GM23338 (cell line): Measurements from ENCODE around the gene NRDE2. TPM values are rescaled to one million over a fixed set of nuclear protein-coding genes. Genes with fewer than 3 reads are reported as not detected.

Experiments used
- ATAC-seq: fragments of 200-7000 bp; cut with Tn5 transposase; 3 replicates; pipeline ENCODE4 v1.9.1; 2020
- DNase-seq: peaks from one replicate; pipeline ENCODE4 v3.0.0-alpha.2; 2015; ENCODE audit warnings: low spot score
- H2AFZ ChIP-seq: fragments of 200-600 bp; sonication (generic); 2 replicates; pipeline ENCODE4 v1.8.0; 2016; ENCODE audit warnings: antibody characterized with exemption, mild to moderate bottlenecking, moderate library complexity
- H3F3A ChIP-seq: fragments of 200-600 bp; sonication (generic); replicated peaks from 2 replicates; pipeline ENCODE4 v1.8.0; 2017; ENCODE audit warnings: antibody characterized with exemption, mixed run types, low read depth
- H3K27ac ChIP-seq: fragments of 200-600 bp; sonication (generic); 2 replicates; pipeline ENCODE4 v1.6.1; 2016; ENCODE audit warnings: low read depth
- H3K27me3 ChIP-seq: fragments of 200-600 bp; sonication (generic); 2 replicates; pipeline ENCODE4 v1.8.0; 2016; ENCODE audit warnings: mild to moderate bottlenecking, mixed run types, moderate library complexity; ENCODE audit not compliant: insufficient read depth
- H3K36me3 ChIP-seq: fragments of 200-600 bp; sonication (generic); 2 replicates; pipeline ENCODE4 v1.8.0; 2016; ENCODE audit warnings: mild to moderate bottlenecking; ENCODE audit not compliant: insufficient read depth
- H3K4me1 ChIP-seq: fragments of 200-600 bp; sonication (generic); 2 replicates; pipeline ENCODE4 v1.8.0; 2016; ENCODE audit warnings: mild to moderate bottlenecking, moderate library complexity; ENCODE audit not compliant: insufficient read depth
- H3K4me2 ChIP-seq: fragments of 200-600 bp; sonication (generic); 2 replicates; pipeline ENCODE4 v1.7.1; 2017; ENCODE audit warnings: mixed run types
- H3K4me3 ChIP-seq: fragments of 200-600 bp; sonication (generic); 2 replicates; pipeline ENCODE4 v1.6.1; 2016; ENCODE audit warnings: mixed run types
- H3K79me2 ChIP-seq: fragments of 200-600 bp; sonication (generic); replicated peaks from 2 replicates; pipeline ENCODE4 v1.8.0; 2017; ENCODE audit warnings: mild to moderate bottlenecking; ENCODE audit not compliant: insufficient read depth
- H3K9me2 ChIP-seq: fragments of 200-600 bp; sonication (generic); 2 replicates; pipeline ENCODE4 v1.8.0; 2017; ENCODE audit not compliant: insufficient read depth
- H4K20me1 ChIP-seq: fragments of 200-600 bp; sonication (generic); replicated peaks from 2 replicates; pipeline ENCODE4 v1.8.0; 2017; ENCODE audit warnings: mild to moderate bottlenecking; ENCODE audit not compliant: insufficient read depth
- H3K27ac Mint-ChIP-seq: 2 replicates; pipeline ENCODE4 v1.8.0; 2020; ENCODE audit warnings: inconsistent platforms, mild to moderate bottlenecking, moderate library complexity, mixed read lengths
- H3K27me3 Mint-ChIP-seq: 3 replicates; pipeline ENCODE4 v1.8.0; 2022; ENCODE audit warnings: low read depth, mild to moderate bottlenecking, moderate library complexity, mixed read lengths, inconsistent platforms; ENCODE audit not compliant: insufficient read depth, poor library complexity
- H3K36me3 Mint-ChIP-seq: 3 replicates; pipeline ENCODE4 v1.8.0; 2021; ENCODE audit warnings: low read depth, mild to moderate bottlenecking, inconsistent platforms, moderate library complexity, mixed read lengths
- H3K4me1 Mint-ChIP-seq: 3 replicates; pipeline ENCODE4 v1.8.0; 2020; ENCODE audit warnings: mild to moderate bottlenecking, inconsistent platforms, mixed read lengths
- H3K4me3 Mint-ChIP-seq: 3 replicates; pipeline ENCODE4 v1.8.0; 2021; ENCODE audit warnings: moderate library complexity, mild to moderate bottlenecking, inconsistent platforms, mixed read lengths
- H3K9me3 Mint-ChIP-seq: 3 replicates; pipeline ENCODE4 v1.8.0; 2020; ENCODE audit warnings: moderate library complexity, mild to moderate bottlenecking, inconsistent platforms, mixed read lengths
- CREB1 ChIP-seq: fragments of 250-450 bp; sonication (Bioruptor Pico); IDR thresholded peaks from 2 replicates; pipeline ENCODE4 v1.5.0; 2020; ENCODE audit warnings: low read depth, mild to moderate bottlenecking, moderate library complexity
- JUNB ChIP-seq: IDR thresholded peaks from one replicate; pipeline ENCODE4 v1.6.1; 2016; ENCODE audit warnings: antibody characterized with exemption; ENCODE audit not compliant: unreplicated experiment
- NANOG ChIP-seq: IDR thresholded peaks from 2 replicates; pipeline ENCODE4 v1.6.1; 2016; ENCODE audit warnings: antibody characterized with exemption, borderline replicate concordance
- POLR2AphosphoS5 ChIP-seq: IDR thresholded peaks from 2 replicates; pipeline ENCODE4 v1.6.1; 2016; ENCODE audit warnings: antibody characterized with exemption, low read depth
- REST ChIP-seq: IDR thresholded peaks from one replicate; pipeline ENCODE4 v1.6.1; 2018; ENCODE audit warnings: antibody characterized with exemption; ENCODE audit not compliant: unreplicated experiment
- STAT1 ChIP-seq: IDR thresholded peaks from one replicate; pipeline ENCODE4 v1.6.1; 2016; ENCODE audit warnings: antibody characterized with exemption; ENCODE audit not compliant: unreplicated experiment
- ZNF114 ChIP-seq: fragments of 250-450 bp; sonication (Bioruptor Pico); IDR thresholded peaks from 2 replicates; pipeline ENCODE4 v1.5.0; 2020; ENCODE audit warnings: mild to moderate bottlenecking, moderate library complexity
- polyA plus RNA-seq: library from polyadenylated mRNA; unstranded; fragments of >200 nt; fragmentation: Nextera tagmentation; extraction: Ambion mirVana; gene quantifications from 2 replicates; pipeline ENCODE4 v1.2.1, GENCODE V29; 2016
- total RNA-seq: library from RNA; depleted of rRNA; stranded (reverse); fragments of >200 nt; shearing (Covaris generic); gene quantifications from 2 replicates; pipeline ENCODE4 v1.2.3, GENCODE V29; 2014
- TF ChIP-seq, protein P1 (sequence below): fragments of 250-450 bp; sonication (Bioruptor Pico); IDR thresholded peaks from 2 replicates; pipeline ENCODE4 v1.5.0; 2020; ENCODE audit warnings: mild to moderate bottlenecking, moderate library complexity
- TF ChIP-seq, protein P2 (sequence below): IDR thresholded peaks from 2 replicates; pipeline ENCODE4 v1.6.1; 2016; ENCODE audit warnings: antibody characterized with exemption
- TF ChIP-seq, protein P3 (sequence below), 2 experiments: fragments of 200-600 bp in 1 of 2; sonication (generic) in 1 of 2; conservative IDR thresholded peaks; 2 replicates each; pipeline versions ENCODE4 v1.5.1 to v1.6.1; 2016 to 2017; ENCODE audit warnings: antibody characterized with exemption in 2 of 2, low read depth in 2 of 2, mild to moderate bottlenecking in 2 of 2, moderate library complexity in 1 of 2

NRDE2 gene
- total and polyA plus RNA-seq, 2 experiments from 2014 or later: 9.8 to 20.6 TPM

DNA sequence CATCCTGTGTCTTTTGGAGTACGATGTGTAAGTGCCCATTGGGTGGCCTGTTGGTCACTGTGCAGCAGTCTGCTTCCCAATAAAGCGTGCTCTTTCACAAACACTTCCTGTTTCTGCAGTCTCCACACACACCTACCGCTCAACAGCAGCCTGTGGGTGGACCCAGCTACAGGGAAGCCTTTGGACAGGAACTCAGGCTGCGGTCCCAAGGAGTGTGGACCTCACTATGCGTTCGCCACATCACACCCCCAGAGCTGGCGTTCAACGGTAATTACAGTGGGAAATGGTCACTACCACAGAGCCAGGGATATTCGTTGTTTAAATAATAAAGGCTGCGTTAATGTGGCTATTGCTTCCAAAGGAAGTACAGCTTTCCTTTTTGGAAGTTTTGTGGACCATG lies 59.2 kb downstream of the NRDE2 start:
- no peaks in the 10 kb centered on the region for H3K27me3 ChIP-seq
- no peaks in the 10 kb centered on the region for H3K4me1 ChIP-seq
- no peak overlapping the region for H3K27ac ChIP-seq
- no peak overlapping the region for H2AFZ ChIP-seq
- no peaks in the 10 kb centered on the region for H3K79me2 ChIP-seq
- no peak overlapping the region for H3K4me3 ChIP-seq
- no peak for TF ChIP-seq NANOG
- no peak for TF ChIP-seq STAT1
- no peak overlapping the region for H3K4me2 ChIP-seq
- no peaks in the 10 kb centered on the region for H3K9me2 ChIP-seq
- H3F3A ChIP-seq: no peaks in the 10 kb centered on the region
- peaks cover 45% of the 10 kb centered on the region for H3K36me3 ChIP-seq
- Mint-ChIP-seq H3K27me3 (peaks cover 4% of the 10 kb centered on the region), H3K4me1 (no peaks in the 10 kb centered on the region), H3K36me3 (peaks cover 70% of the 10 kb centered on the region), H3K27ac (no peak overlapping the region), H3K4me3 (no peak overlapping the region), H3K9me3 (no peaks in the 10 kb centered on the region)
- ATAC-seq: no peak
- no peak for DNase-seq
- H4K20me1 ChIP-seq: peaks cover 6% of the 10 kb centered on the region; the same call in 1 of the 2 replicates

DNA sequence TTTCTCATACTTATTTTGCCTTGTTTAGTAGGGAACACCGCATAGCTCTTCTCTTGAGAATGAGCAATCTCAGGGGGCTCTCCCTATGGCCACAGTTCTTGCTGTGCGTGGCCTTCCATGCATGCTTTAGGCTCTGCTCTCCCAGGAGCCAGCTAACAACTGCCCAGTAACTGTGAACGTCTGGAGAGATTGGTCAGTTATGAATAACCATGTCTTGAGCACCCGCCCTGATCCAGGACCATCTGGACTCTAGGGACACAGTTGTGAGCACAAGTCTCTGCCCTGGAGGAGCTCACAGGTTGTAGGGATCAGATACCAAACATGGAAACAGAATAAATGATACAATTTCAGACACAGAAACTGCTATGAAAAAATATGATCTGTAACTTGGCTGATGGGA lies 63.3 kb downstream of the NRDE2 start:
- Mint-ChIP-seq H3K4me3 (no peak overlapping the region), H3K4me1 (no peaks in the 10 kb centered on the region), H3K9me3 (no peaks in the 10 kb centered on the region), H3K27ac (no peak overlapping the region), H3K27me3 (peaks cover 2% of the 10 kb centered on the region), H3K36me3 (peaks cover 93% of the 10 kb centered on the region)
- H3K79me2 ChIP-seq: no peaks in the 10 kb centered on the region
- no peak overlapping the region for H3K4me2 ChIP-seq
- ATAC-seq: no peak
- no peak overlapping the region for H2AFZ ChIP-seq
- H3K4me3 ChIP-seq: no peak overlapping the region
- H3K36me3 ChIP-seq: peaks cover 69% of the 10 kb centered on the region
- no peaks in the 10 kb centered on the region for H3K9me2 ChIP-seq
- H3K27me3 ChIP-seq: no peaks in the 10 kb centered on the region
- peaks cover 6% of the 10 kb centered on the region for H4K20me1 ChIP-seq
- H3F3A ChIP-seq: no peaks in the 10 kb centered on the region
- H3K4me1 ChIP-seq: no peaks in the 10 kb centered on the region
- H3K27ac ChIP-seq: no peak overlapping the region
- no peak for DNase-seq
- TF ChIP-seq ZNF114 (no peak), NANOG (no peak), CREB1 (no peak), POLR2AphosphoS5 (no peak), REST (no peak), JUNB (no peak), STAT1 (no peak)
- TF ChIP-seq, protein P1, sequence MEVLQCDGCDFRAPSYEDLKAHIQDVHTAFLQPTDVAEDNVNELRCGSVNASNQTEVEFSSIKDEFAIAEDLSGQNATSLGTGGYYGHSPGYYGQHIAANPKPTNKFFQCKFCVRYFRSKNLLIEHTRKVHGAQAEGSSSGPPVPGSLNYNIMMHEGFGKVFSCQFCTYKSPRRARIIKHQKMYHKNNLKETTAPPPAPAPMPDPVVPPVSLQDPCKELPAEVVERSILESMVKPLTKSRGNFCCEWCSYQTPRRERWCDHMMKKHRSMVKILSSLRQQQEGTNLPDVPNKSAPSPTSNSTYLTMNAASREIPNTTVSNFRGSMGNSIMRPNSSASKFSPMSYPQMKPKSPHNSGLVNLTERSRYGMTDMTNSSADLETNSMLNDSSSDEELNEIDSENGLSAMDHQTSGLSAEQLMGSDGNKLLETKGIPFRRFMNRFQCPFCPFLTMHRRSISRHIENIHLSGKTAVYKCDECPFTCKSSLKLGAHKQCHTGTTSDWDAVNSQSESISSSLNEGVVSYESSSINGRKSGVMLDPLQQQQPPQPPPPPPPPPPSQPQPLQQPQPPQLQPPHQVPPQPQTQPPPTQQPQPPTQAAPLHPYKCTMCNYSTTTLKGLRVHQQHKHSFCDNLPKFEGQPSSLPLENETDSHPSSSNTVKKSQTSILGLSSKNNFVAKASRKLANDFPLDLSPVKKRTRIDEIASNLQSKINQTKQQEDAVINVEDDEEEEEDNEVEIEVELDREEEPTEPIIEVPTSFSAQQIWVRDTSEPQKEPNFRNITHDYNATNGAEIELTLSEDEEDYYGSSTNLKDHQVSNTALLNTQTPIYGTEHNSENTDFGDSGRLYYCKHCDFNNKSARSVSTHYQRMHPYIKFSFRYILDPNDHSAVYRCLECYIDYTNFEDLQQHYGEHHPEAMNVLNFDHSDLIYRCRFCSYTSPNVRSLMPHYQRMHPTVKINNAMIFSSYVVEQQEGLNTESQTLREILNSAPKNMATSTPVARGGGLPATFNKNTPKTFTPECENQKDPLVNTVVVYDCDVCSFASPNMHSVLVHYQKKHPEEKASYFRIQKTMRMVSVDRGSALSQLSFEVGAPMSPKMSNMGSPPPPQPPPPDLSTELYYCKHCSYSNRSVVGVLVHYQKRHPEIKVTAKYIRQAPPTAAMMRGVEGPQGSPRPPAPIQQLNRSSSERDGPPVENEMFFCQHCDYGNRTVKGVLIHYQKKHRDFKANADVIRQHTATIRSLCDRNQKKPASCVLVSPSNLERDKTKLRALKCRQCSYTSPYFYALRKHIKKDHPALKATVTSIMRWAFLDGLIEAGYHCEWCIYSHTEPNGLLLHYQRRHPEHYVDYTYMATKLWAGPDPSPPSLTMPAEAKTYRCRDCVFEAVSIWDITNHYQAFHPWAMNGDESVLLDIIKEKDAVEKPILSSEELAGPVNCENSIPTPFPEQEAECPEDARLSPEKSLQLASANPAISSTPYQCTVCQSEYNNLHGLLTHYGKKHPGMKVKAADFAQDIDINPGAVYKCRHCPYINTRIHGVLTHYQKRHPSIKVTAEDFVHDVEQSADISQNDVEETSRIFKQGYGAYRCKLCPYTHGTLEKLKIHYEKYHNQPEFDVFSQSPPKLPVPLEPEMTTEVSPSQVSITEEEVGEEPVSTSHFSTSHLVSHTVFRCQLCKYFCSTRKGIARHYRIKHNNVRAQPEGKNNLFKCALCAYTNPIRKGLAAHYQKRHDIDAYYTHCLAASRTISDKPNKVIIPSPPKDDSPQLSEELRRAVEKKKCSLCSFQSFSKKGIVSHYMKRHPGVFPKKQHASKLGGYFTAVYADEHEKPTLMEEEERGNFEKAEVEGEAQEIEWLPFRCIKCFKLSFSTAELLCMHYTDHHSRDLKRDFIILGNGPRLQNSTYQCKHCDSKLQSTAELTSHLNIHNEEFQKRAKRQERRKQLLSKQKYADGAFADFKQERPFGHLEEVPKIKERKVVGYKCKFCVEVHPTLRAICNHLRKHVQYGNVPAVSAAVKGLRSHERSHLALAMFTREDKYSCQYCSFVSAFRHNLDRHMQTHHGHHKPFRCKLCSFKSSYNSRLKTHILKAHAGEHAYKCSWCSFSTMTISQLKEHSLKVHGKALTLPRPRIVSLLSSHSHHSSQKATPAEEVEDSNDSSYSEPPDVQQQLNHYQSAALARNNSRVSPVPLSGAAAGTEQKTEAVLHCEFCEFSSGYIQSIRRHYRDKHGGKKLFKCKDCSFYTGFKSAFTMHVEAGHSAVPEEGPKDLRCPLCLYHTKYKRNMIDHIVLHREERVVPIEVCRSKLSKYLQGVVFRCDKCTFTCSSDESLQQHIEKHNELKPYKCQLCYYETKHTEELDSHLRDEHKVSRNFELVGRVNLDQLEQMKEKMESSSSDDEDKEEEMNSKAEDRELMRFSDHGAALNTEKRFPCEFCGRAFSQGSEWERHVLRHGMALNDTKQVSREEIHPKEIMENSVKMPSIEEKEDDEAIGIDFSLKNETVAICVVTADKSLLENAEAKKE (CRISPR knock-in tag): no peak
- TF ChIP-seq, protein P2, sequence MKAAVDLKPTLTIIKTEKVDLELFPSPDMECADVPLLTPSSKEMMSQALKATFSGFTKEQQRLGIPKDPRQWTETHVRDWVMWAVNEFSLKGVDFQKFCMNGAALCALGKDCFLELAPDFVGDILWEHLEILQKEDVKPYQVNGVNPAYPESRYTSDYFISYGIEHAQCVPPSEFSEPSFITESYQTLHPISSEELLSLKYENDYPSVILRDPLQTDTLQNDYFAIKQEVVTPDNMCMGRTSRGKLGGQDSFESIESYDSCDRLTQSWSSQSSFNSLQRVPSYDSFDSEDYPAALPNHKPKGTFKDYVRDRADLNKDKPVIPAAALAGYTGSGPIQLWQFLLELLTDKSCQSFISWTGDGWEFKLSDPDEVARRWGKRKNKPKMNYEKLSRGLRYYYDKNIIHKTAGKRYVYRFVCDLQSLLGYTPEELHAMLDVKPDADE: no peak
- TF ChIP-seq, protein P3, sequence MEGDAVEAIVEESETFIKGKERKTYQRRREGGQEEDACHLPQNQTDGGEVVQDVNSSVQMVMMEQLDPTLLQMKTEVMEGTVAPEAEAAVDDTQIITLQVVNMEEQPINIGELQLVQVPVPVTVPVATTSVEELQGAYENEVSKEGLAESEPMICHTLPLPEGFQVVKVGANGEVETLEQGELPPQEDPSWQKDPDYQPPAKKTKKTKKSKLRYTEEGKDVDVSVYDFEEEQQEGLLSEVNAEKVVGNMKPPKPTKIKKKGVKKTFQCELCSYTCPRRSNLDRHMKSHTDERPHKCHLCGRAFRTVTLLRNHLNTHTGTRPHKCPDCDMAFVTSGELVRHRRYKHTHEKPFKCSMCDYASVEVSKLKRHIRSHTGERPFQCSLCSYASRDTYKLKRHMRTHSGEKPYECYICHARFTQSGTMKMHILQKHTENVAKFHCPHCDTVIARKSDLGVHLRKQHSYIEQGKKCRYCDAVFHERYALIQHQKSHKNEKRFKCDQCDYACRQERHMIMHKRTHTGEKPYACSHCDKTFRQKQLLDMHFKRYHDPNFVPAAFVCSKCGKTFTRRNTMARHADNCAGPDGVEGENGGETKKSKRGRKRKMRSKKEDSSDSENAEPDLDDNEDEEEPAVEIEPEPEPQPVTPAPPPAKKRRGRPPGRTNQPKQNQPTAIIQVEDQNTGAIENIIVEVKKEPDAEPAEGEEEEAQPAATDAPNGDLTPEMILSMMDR (conservative IDR thresholded peaks at IDR 0.05; ENCODE audit: low read depth in 2 of 2): no peak
